HepG2 (cell line): Measurements from ENCODE around the gene PRKN. TPM values are rescaled to one million over a fixed set of nuclear protein-coding genes. Genes with fewer than 3 reads are reported as not detected.

Source experiments
- ATAC-seq: fragments of 200-7000 bp; cut with Tn5 transposase; 3 replicates; pipeline ENCODE4 v1.9.1; 2020; ENCODE audit warnings: mild to moderate bottlenecking, moderate library complexity
- BruUV-seq: library from RNA; stranded (reverse); fragments of 400-500 nt; replicated peaks from 2 replicates; lab custom pipeline; 2021; lab: Mats Ljungman, UMichigan
- CTCF ChIA-PET: fragments of 300-600 bp; formaldehyde crosslinking; extraction: SDS; loops from one replicate; lab custom pipeline; 2021; ENCODE audit warnings: low total read pairs, inconsistent platforms, low intra/inter-chr PET ratio; lab: Yijun Ruan, JAX
- POLR2A ChIA-PET: fragments of 350-600 bp; sonication (Branson Sonifier 250); formaldehyde crosslinking; loops from one replicate; lab custom pipeline; 2020; ENCODE audit warnings: antibody characterized with exemption, inconsistent platforms; lab: Yijun Ruan, JAX
- DNase-seq: peaks from one replicate; pipeline ENCODE4 v3.0.0-alpha.2; 2015; ENCODE audit warnings: low spot score
- FAIRE-seq: peaks from 3 replicates; lab custom pipeline; 2011; peaks lifted over from hg19 to GRCh38; lab: Jason Lieb, UNC
- H2AFZ ChIP-seq: one replicate; pipeline ENCODE4 v1.6.1; 2011; ENCODE audit warnings: low read length, inconsistent platforms
- H3K27ac ChIP-seq: fragments of 300-600 bp; 3 replicates; pipeline ENCODE4 v1.8.0; 2011; ENCODE audit warnings: mixed run types, mild to moderate bottlenecking, mixed read lengths, low read length, inconsistent platforms; ENCODE audit not compliant: insufficient read depth; ENCODE audit errors: extremely low read length
- H3K27me3 ChIP-seq, 2 experiments: fragments of 200-600 bp in 1 of 2; 2 replicates in 1 of 2; 3 replicates in 1 of 2; pipeline versions ENCODE4 v1.6.0 to v1.8.0; 2011; ENCODE audit warnings: low read length in 2 of 2, mild to moderate bottlenecking in 2 of 2, moderate library complexity in 2 of 2, inconsistent platforms in 1 of 2; ENCODE audit not compliant: insufficient read depth in 2 of 2, control insufficient read depth in 1 of 2
- H3K36me3 ChIP-seq, 2 experiments: fragments of 200-600 bp in 1 of 2; replicated peaks in 1 of 2; 2 replicates in 1 of 2; 3 replicates in 1 of 2; pipeline versions ENCODE4 v1.5.1 to v1.8.0; 2011; ENCODE audit warnings: low read length in 2 of 2, inconsistent platforms in 1 of 2; ENCODE audit not compliant: insufficient read depth in 2 of 2, control insufficient read depth in 1 of 2
- H3K4me1 ChIP-seq: 2 replicates; pipeline ENCODE4 v1.5.1; 2012; ENCODE audit warnings: low read length, inconsistent platforms; ENCODE audit not compliant: insufficient read depth
- H3K4me2 ChIP-seq: 2 replicates; pipeline ENCODE4 v1.6.0; 2011; ENCODE audit warnings: low read depth, low read length, inconsistent platforms
- H3K4me3 ChIP-seq, 3 experiments: fragments of 200-600 bp in 1 of 3; sonication (generic), shearing (Covaris generic) in 1 of 3; replicated peaks in 1 of 3; 2 replicates each; pipeline ENCODE4 v1.5.1; 2011 to 2016; ENCODE audit warnings: low read length in 3 of 3, inconsistent platforms in 2 of 3, low read depth in 2 of 3, mild to moderate bottlenecking in 2 of 3, control low read depth in 1 of 3, mixed read lengths in 1 of 3; ENCODE audit not compliant: insufficient read depth in 1 of 3
- H3K79me2 ChIP-seq: one replicate; pipeline ENCODE4 v1.6.1; 2011; ENCODE audit warnings: low read length, inconsistent platforms; ENCODE audit not compliant: insufficient read depth
- H3K9ac ChIP-seq: 2 replicates; pipeline ENCODE4 v1.6.0; 2011; ENCODE audit warnings: mild to moderate bottlenecking, low read depth, low read length, inconsistent platforms; ENCODE audit not compliant: insufficient read depth
- H3K9me3 ChIP-seq: 2 replicates; pipeline ENCODE4 v1.5.1; 2012; ENCODE audit warnings: mild to moderate bottlenecking, low read length
- H4K20me1 ChIP-seq: 2 replicates; pipeline ENCODE4 v1.6.0; 2011; ENCODE audit warnings: inconsistent platforms, mild to moderate bottlenecking, low read length, moderate library complexity; ENCODE audit not compliant: insufficient read depth
- ATF7 ChIP-seq, 2 experiments: fragments of 450-650 bp in 1 of 2; sonication (generic) in 1 of 2; formaldehyde crosslinking in 1 of 2; IDR thresholded peaks; 2 replicates each; pipeline versions ENCODE4 v1.4.0 to v1.6.1; 2016 to 2020; ENCODE audit warnings: antibody characterized with exemption in 1 of 2, mild to moderate bottlenecking in 1 of 2, missing genetic modification reagents in 1 of 2
- ZFP1 ChIP-seq: IDR thresholded peaks from 2 replicates; pipeline ENCODE4 v1.6.1; 2016
- ZXDC ChIP-seq: sonication (generic); formaldehyde crosslinking; IDR thresholded peaks from 2 replicates; pipeline ENCODE4 v1.5.0; 2020; ENCODE audit warnings: mild to moderate bottlenecking, missing genetic modification reagents
- WGBS: methylation state at CpG from one replicate; pipeline ENCODE4 v1.1.6; 2017; ENCODE audit warnings: low lambda C conversion rate; 5-methylcytosine and 5-hydroxymethylcytosine counted together
- in situ Hi-C: cut with HindIII; loops from 2 replicates; pipeline ENCODE4 v1.10.0; 2017; ENCODE audit warnings: low pct_unique_long_range_greater_than_20kb; ENCODE audit not compliant: extremely low pct_ligation_motif_present
- intact Hi-C: fragments of 100-400 bp; cut with micrococcal nuclease; formaldehyde crosslinking; loops from one replicate; pipeline ENCODE4 v1.10.0; 2022; ENCODE audit not compliant: unreplicated experiment
- polyA plus RNA-seq, 8 experiments: library from polyadenylated mRNA; depleted of rRNA in 3 of 8; stranded (reverse) in 7 of 8; unstranded in 1 of 8; fragments of >200 nt; fragmentation: Illumina TruSeq in 4 of 8; extraction: Trizol in 4 of 8; gene quantifications; 2 replicates each; pipeline versions ENCODE4 v1.2.1 to v1.2.3, GENCODE V29; 2011 to 2016; ENCODE audit warnings: low read depth in 4 of 8, missing spikeins in 1 of 8, mixed read lengths in 1 of 8; ENCODE audit not compliant: insufficient read depth in 1 of 8
- total RNA-seq, 5 experiments: library from RNA; depleted of rRNA; stranded (reverse); fragments of >200 nt; fragmentation: Illumina TruSeq; extraction: Trizol; gene quantifications; 2 replicates each; pipeline ENCODE4 v1.2.3, GENCODE V29; 2016; ENCODE audit warnings: low read depth in 1 of 5

The PRKN gene
- total and polyA plus RNA-seq, 2 of the 13 experiments (the other 11 are each of a cell fraction or from before 2014, with no cell fraction given) = 0.31 to 0.44 TPM

GRCh38 chr6:162198076-162198475 lies 529.5 kb downstream of the PRKN start:
- POLR2A ChIA-PET = no interaction called here

More at GRCh38 chr6:162198076-162198475, 529.5 kb downstream of the PRKN start:
- FAIRE-seq = no peak
- no peak for DNase-seq
- H3K9me3 ChIP-seq = no peaks in the 10 kb centered on the region
- 0% methylated on average over 1 of the region's 1 CpG for WGBS
- in situ Hi-C loops = no loop called here
- CTCF ChIA-PET = interaction anchor here (1.9 kb wide), 1 partner anchor 449 kb away, joined by 6 read pairs; no protein-coding TSS in a partner anchor
- no peaks in the 10 kb centered on the region for H3K79me2 ChIP-seq
- peak; percentile 53; the same call in 1 of the 2 replicates for TF ChIP-seq ATF7 (IDR thresholded peaks at IDR 0.05)
- no peak for TF ChIP-seq ATF7 (CRISPR knock-in tag; IDR thresholded peaks at IDR 0.05)
- TF ChIP-seq ZXDC (CRISPR knock-in tag) = no peak
- no peak for TF ChIP-seq ZFP1 (CRISPR knock-in tag)
- TF ChIP-seq, all 625 proteins: peak for 1
- H2AFZ ChIP-seq = no peak overlapping the region
- no peaks in the 10 kb centered on the region for H3K36me3 ChIP-seq
- BruUV-seq = no TSS peak
- 0 out of 5 replicates have a peak, but pooled peaks cover 0 to 1% of the 10 kb centered on the region in 2 experiments for H3K27me3 ChIP-seq
- H3K4me1 ChIP-seq = no peaks in the 10 kb centered on the region
- H4K20me1 ChIP-seq = no peaks in the 10 kb centered on the region
- H3K9ac ChIP-seq = no peak overlapping the region
- no peak overlapping the region for H3K27ac ChIP-seq
- intact Hi-C loops = no loop called here
- no peak overlapping the region for H3K4me2 ChIP-seq
- no peak for ATAC-seq
- no peak overlapping the region for H3K4me3 ChIP-seq
